CD14-positive monocyte (primary cell): Measurements from ENCODE around the gene NUMB. TPM values are rescaled to one million over a fixed set of nuclear protein-coding genes. Genes with fewer than 3 reads are reported as not detected.
A peak's percentile ranks its signal among the peaks of the same experiment; 100 is the strongest.

Source experiments
- DNase-seq, 3 donors: peaks; one replicate each; pipeline ENCODE4 v3.0.0-alpha.2; 2011 to 2022
- H2AFZ ChIP-seq: 2 replicates; pipeline ENCODE4 v1.6.0; 2012; ENCODE audit warnings: mild to moderate bottlenecking, low read depth, low read length, inconsistent platforms; ENCODE audit not compliant: insufficient read depth, poor library complexity, severe bottlenecking
- H3K27ac ChIP-seq, 2 donors: 1 replicate in 1 of 2; 2 replicates in 1 of 2; pipeline ENCODE4 v1.5.1; 2012 to 2013; ENCODE audit warnings: low read length in 2 of 2, control low read depth in 1 of 2, inconsistent platforms in 1 of 2, low read depth in 1 of 2, mild to moderate bottlenecking in 1 of 2
- H3K27me3 ChIP-seq, 2 donors: one replicate each; pipeline versions ENCODE4 v1.6.0 to v1.6.1; 2011 to 2013; ENCODE audit warnings: low read length in 2 of 2; ENCODE audit not compliant: control insufficient read depth in 2 of 2, insufficient read depth in 2 of 2
- H3K36me3 ChIP-seq, 2 donors: replicated peaks in 1 of 2; 1 replicate in 1 of 2; 2 replicates in 1 of 2; pipeline versions ENCODE4 v1.5.1 to v1.6.1; 2012 to 2013; ENCODE audit warnings: low read length in 2 of 2, control low read depth in 1 of 2, inconsistent platforms in 1 of 2, mild to moderate bottlenecking in 1 of 2; ENCODE audit not compliant: insufficient read depth in 2 of 2, control insufficient read depth in 1 of 2
- H3K4me1 ChIP-seq, 2 donors: 1 replicate in 1 of 2; 2 replicates in 1 of 2; pipeline versions ENCODE4 v1.5.1 to v1.6.1; 2012 to 2013; ENCODE audit warnings: low read length in 2 of 2, control low read depth in 1 of 2, inconsistent platforms in 1 of 2, mild to moderate bottlenecking in 1 of 2, moderate library complexity in 1 of 2; ENCODE audit not compliant: insufficient read depth in 2 of 2, control insufficient read depth in 1 of 2
- H3K4me2 ChIP-seq: replicated peaks from 2 replicates; pipeline ENCODE3; 2012; ENCODE audit warnings: low read length, moderate library complexity, mild to moderate bottlenecking; ENCODE audit not compliant: poor library complexity, severe bottlenecking; ENCODE audit errors: extremely low read depth
- H3K4me3 ChIP-seq, 3 experiments: fragments of 200-600 bp in 1 of 3; sonication (generic) in 1 of 3; replicated peaks in 1 of 3; 1 replicate in 2 of 3; 2 replicates in 1 of 3; pipeline ENCODE4 v1.5.1; 2011 to 2013; ENCODE audit warnings: low read length in 3 of 3, mild to moderate bottlenecking in 3 of 3, control low read depth in 2 of 3, low read depth in 2 of 3, inconsistent platforms in 1 of 3, moderate library complexity in 1 of 3
- H3K79me2 ChIP-seq: 2 replicates; pipeline ENCODE4 v1.6.0; 2012; ENCODE audit warnings: mild to moderate bottlenecking, control low read depth, inconsistent platforms, low read length, moderate library complexity; ENCODE audit not compliant: insufficient read depth
- H3K9ac ChIP-seq: 2 replicates; pipeline ENCODE4 v1.6.0; 2017; ENCODE audit warnings: low read length, mild to moderate bottlenecking; ENCODE audit not compliant: insufficient read depth, poor library complexity, severe bottlenecking
- H3K9me3 ChIP-seq, 2 donors: replicated peaks in 1 of 2; 1 replicate in 1 of 2; 2 replicates in 1 of 2; pipeline versions ENCODE4 v1.5.1 to v1.6.1; 2012 to 2013; ENCODE audit warnings: low read length in 2 of 2, control low read depth in 1 of 2; ENCODE audit not compliant: control insufficient read depth in 1 of 2, insufficient read depth in 1 of 2
- H4K20me1 ChIP-seq: 2 replicates; pipeline ENCODE4 v1.6.0; 2012; ENCODE audit warnings: mild to moderate bottlenecking, low read length, control low read depth, moderate library complexity; ENCODE audit not compliant: insufficient read depth
- H3K27ac Mint-ChIP-seq, 7 donors: one replicate each; pipeline ENCODE4 v1.8.0; 2020; ENCODE audit warnings: mild to moderate bottlenecking in 7 of 7, mixed read lengths in 7 of 7, moderate library complexity in 6 of 7, inconsistent platforms in 2 of 7
- H3K27me3 Mint-ChIP-seq, 3 donors: one replicate each; pipeline ENCODE4 v1.8.0; 2021 to 2022; ENCODE audit warnings: low read depth in 3 of 3, mild to moderate bottlenecking in 3 of 3, mixed read lengths in 3 of 3, moderate library complexity in 3 of 3, inconsistent platforms in 1 of 3
- H3K36me3 Mint-ChIP-seq, 2 donors: one replicate each; pipeline ENCODE4 v1.8.0; 2020; ENCODE audit warnings: mixed read lengths in 2 of 2, inconsistent platforms in 1 of 2, mild to moderate bottlenecking in 1 of 2
- H3K4me1 Mint-ChIP-seq: one replicate; pipeline ENCODE4 v1.8.0; 2020; ENCODE audit warnings: mild to moderate bottlenecking, mixed read lengths
- H3K4me3 Mint-ChIP-seq, 2 donors: one replicate each; pipeline ENCODE4 v1.8.0; 2020; ENCODE audit warnings: mild to moderate bottlenecking in 2 of 2, mixed read lengths in 2 of 2, moderate library complexity in 1 of 2
- H3K9me3 Mint-ChIP-seq, 7 donors: one replicate each; pipeline ENCODE4 v1.8.0; 2020 to 2022; ENCODE audit warnings: mixed read lengths in 7 of 7, mild to moderate bottlenecking in 6 of 7, moderate library complexity in 6 of 7, inconsistent platforms in 2 of 7
- WGBS: methylation state at CpG from one replicate; pipeline ENCODE4 v1.1.5; 2013; ENCODE audit warnings: missing lambda C conversion rate; ENCODE audit not compliant: insufficient coverage; 5-methylcytosine and 5-hydroxymethylcytosine counted together
- intact Hi-C, 2 donors: fragments of 100-400 bp; cut with micrococcal nuclease; formaldehyde crosslinking; loops; one replicate each; pipeline versions ENCODE4 v1.15.0 to v1.15.1; 2023
- polyA plus RNA-seq, 3 donors: library from polyadenylated mRNA; depleted of rRNA in 1 of 3; unstranded in 2 of 3; stranded (reverse) in 1 of 3; fragments of 300-500 nt in 2 of 3; fragments of >200 nt in 1 of 3; fragmentation: Illumina TruSeq in 2 of 3; gene quantifications; 1 replicate in 2 of 3; 2 replicates in 1 of 3; pipeline ENCODE4 v1.2.3, GENCODE V29; 2012 to 2021
- TF ChIP-seq, protein P1 (sequence below): fragments of 200-600 bp; IDR thresholded peaks from one replicate; pipeline ENCODE4 v1.8.0; 2022; ENCODE audit warnings: antibody characterized with exemption, mild to moderate bottlenecking

NUMB gene
- polyA plus RNA-seq, 3 donors = 83.4 to 223 (median 126) TPM

GRCh38 chr14:73269729-73270531 lies 188.4 kb downstream of the NUMB start:
- H3K4me1 Mint-ChIP-seq = peaks cover 17% of the 10 kb centered on the region
- peaks cover 19 to 31% of the 10 kb centered on the region in 2 donors for H3K36me3 ChIP-seq

DNA sequence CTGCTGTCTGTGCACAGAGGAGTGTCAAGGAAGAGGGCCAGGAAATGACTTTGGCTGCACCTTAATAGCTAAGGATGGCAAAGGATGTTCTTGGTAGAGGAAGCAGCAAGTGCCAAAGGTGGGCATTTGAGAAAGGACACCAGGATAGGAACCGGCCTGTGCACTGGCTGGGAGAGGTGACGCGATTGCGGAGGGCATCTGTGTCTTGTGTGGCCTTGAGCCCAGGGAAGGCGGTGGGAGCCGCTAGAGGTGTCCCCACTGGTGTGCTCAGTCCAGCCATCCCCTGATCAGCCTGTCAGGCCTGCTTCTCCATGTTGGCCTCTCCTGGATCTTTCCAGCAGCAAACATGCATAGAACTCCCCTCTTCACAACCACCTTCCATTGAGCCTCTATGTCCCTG lies 190.9 kb downstream of the NUMB start:
- DNase-seq = no peak
- peaks cover 9 to 11% of the 10 kb centered on the region in 2 donors for H3K36me3 Mint-ChIP-seq
- H3K9me3 Mint-ChIP-seq = peaks cover 0 to 2% (median 0%) of the 10 kb centered on the region in 7 donors
- WGBS = 97% methylated on average over 6 of the region's 6 CpGs
- H3K27ac Mint-ChIP-seq = no peak overlapping the region
- Histone ChIP-seq H3K79me2 (no peaks in the 10 kb centered on the region), H3K9ac (no peak overlapping the region), H3K4me2 (no peak overlapping the region), H3K27ac (no peak overlapping the region), H3K36me3 (peaks cover under 1 to 7% of the 10 kb centered on the region in 2 donors), H4K20me1 (peaks cover 33% of the 10 kb centered on the region), H3K27me3 (no peaks in the 10 kb centered on the region), H3K9me3 (no peaks in the 10 kb centered on the region), H3K4me1 (peaks cover 9 to 16% of the 10 kb centered on the region in 2 donors), H2AFZ (no peak overlapping the region), H3K4me3 (no peak overlapping the region)
- H3K4me3 Mint-ChIP-seq = no peak overlapping the region
- peaks cover 17% of the 10 kb centered on the region for H3K4me1 Mint-ChIP-seq
- intact Hi-C loops = no loop called here
- peaks cover 3 to 17% (median 13%) of the 10 kb centered on the region in 3 donors for H3K27me3 Mint-ChIP-seq
- TF ChIP-seq, protein P1, sequence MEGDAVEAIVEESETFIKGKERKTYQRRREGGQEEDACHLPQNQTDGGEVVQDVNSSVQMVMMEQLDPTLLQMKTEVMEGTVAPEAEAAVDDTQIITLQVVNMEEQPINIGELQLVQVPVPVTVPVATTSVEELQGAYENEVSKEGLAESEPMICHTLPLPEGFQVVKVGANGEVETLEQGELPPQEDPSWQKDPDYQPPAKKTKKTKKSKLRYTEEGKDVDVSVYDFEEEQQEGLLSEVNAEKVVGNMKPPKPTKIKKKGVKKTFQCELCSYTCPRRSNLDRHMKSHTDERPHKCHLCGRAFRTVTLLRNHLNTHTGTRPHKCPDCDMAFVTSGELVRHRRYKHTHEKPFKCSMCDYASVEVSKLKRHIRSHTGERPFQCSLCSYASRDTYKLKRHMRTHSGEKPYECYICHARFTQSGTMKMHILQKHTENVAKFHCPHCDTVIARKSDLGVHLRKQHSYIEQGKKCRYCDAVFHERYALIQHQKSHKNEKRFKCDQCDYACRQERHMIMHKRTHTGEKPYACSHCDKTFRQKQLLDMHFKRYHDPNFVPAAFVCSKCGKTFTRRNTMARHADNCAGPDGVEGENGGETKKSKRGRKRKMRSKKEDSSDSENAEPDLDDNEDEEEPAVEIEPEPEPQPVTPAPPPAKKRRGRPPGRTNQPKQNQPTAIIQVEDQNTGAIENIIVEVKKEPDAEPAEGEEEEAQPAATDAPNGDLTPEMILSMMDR = no peak

More at GRCh38 chr14:73269729-73270531, 188.4 kb downstream of the NUMB start:
- intact Hi-C loops = no loop called here
- Histone ChIP-seq H3K27me3 (no peaks in the 10 kb centered on the region), H3K79me2 (no peaks in the 10 kb centered on the region), H3K9ac (no peak overlapping the region), H4K20me1 (peaks cover 48% of the 10 kb centered on the region), H3K9me3 (no peaks in the 10 kb centered on the region), H3K4me2 (peak overlapping the region; percentile 64), H3K4me1 (peaks cover 9 to 16% of the 10 kb centered on the region in 2 donors), H3K27ac (no peak overlapping the region), H2AFZ (no peak overlapping the region), H3K4me3 (peak overlapping the region in 2 of 3 experiments; percentile 4 to 61)
- TF ChIP-seq, protein P1 = no peak
- H3K4me3 Mint-ChIP-seq = peak overlapping the region; percentile 48 to 89
- peaks cover 3 to 13% (median 12%) of the 10 kb centered on the region in 3 donors for H3K27me3 Mint-ChIP-seq
- peak; percentile 21 to 24 (median 24) for DNase-seq
- H3K27ac Mint-ChIP-seq = peak overlapping the region in 1 of 7 donors; percentile 21
- H3K36me3 Mint-ChIP-seq = peaks cover 34% of the 10 kb centered on the region in 2 donors
- WGBS = 5% methylated on average over 46 of the region's 48 CpGs
- H3K9me3 Mint-ChIP-seq = no peaks in the 10 kb centered on the region
